ENCODE data around the gene PROZ.
"Not testable (repeated sequence)": the region's sequence is repeated elsewhere in the genome, so short reads cannot be mapped to it uniquely, and the experiment has no call there.

Gene PROZ

DNA sequence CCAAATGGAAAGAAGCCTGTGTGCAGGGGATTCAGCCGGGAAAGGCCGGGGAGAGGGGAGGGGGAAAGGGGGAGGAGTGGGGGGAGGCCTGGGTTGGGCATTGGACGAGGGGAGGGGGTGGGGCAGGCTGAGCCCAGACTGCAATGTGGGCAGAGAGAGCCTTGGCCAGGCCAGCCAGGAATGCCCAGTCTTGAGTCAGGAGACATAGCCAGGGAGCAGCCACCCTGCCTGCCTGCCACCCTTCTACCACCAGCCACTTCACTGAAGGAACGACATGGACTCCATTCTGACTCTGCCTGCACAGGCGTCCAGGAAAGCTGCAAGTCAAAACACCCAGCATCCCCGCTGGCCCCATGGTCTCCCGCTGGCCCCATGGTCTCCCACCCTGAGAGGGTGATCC lies 498 bp downstream of the PROZ start:
- DNase-seq: no peak

DNA sequence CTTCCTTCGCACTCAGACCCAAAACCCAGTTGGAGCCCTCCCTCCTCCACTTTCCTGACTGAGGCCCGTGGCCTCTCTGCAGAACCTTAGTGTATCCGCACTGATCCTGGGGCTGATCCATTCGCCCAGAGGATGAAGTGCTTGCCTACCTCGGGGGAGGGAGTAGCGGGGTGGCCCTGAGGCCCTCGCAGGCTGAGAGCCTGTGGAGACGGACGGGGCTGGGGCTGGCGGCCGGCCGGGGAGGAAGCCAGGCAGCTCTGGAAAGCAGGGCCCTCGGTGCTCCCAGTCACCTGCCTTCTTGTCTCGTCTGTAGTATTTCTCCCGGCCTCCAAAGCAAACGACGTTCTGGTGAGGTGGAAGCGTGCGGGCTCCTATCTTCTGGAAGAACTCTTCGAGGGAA lies 1.3 kb downstream of the PROZ start:
- DNase-seq: no peak

DNA sequence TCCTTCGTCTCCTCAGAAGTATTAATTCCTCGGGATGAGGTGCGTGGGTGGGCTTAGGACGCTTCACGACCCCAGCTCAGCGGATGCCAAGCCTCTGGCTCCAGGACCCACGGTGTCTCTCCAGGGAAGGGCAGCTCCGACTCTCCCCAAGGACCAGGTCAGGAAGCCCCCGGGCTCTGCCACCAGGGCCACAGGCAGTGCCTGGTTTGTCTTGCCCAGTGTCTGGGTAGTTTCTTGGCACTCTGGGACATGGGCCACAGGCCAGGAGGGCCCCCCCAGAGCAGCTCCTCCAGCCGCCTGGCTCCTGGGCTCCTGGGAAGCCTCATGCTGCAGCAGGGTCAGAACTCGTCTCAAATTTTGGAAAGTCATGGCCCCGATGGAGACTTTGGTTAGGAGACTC lies 2.5 kb downstream of the PROZ start:
- no peak for DNase-seq

DNA sequence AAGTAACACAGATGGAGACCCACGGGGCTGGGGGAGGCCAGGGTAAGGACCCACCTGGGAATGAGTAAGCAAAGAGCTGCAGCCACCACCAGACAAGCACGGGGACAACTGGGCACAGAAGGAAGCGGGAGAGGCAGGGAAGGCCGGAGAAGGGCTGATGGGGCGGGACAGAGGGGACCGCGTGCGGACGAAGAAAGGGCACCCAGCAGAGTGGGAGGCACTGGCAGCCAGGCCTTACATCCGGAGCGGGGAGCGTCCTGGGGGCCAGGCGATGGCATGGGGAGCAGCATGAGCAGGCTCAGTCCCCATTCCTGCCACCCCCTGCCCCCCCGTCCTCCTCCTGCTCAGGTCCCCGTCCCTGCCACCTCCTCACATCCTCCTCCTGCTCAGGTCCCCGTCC lies 3.0 kb downstream of the PROZ start:
- no peak for DNase-seq

DNA sequence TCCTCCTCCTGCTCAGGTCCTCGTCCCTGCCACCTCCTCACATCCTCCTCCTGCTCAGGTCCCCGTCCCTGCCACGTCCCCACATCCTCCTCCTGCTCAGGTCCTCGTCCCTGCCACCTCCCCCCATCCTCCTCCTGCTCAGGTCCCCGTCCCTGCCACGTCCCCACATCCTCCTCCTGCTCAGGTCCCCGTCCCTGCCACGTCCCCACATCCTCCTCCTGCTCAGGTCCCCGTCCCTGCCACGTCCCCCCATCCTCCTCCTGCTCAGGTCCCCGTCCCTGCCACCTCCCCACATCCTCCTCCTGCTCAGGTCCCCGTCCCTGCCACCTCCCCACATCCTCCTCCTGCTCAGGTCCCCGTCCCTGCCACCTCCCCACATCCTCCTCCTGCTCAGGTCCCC lies 3.5 kb downstream of the PROZ start:
- not testable (repeated sequence) for DNase-seq

DNA sequence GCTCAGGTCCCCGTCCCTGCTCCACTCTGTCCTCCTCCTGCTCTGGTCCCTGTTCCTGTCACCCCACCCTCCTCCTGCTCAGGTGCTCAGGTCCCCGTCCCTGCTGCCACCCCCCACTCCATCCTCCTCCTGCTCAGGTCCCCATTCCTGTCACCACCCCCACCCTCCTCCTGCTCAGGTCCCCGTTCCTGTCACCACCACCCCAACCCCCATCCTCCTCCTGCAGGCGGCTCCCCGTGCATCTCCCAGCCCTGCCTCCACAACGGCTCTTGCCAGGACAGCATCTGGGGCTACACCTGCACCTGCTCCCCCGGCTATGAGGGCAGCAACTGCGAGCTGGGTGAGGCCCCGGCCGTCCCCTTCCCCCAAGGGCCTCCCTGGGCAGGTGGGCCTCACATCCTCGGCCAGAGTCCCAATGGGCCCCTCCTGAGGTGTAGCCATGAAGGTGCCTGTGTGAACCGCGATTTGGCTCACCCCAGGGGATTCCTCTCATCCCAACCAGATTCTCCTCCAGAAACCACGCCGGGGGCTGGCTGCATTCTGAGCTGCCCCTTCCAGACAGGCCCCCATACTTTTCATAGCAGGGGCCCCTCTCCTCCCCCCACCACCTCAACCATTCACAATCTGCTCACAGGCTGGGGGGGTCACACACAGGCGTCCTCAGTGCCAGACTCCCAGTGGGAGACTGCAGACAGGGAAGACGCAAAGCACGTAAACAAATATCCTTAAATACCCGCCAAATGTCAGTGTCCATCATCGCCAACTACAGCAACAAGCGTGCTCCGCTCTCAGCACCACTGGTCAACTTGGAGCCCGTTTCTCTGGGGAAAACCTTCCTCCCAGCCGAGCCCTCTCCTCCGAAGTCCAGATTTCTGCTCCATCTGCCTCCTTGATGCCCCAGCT lies 4.6 kb downstream of the PROZ start:
- no peak for DNase-seq

DNA sequence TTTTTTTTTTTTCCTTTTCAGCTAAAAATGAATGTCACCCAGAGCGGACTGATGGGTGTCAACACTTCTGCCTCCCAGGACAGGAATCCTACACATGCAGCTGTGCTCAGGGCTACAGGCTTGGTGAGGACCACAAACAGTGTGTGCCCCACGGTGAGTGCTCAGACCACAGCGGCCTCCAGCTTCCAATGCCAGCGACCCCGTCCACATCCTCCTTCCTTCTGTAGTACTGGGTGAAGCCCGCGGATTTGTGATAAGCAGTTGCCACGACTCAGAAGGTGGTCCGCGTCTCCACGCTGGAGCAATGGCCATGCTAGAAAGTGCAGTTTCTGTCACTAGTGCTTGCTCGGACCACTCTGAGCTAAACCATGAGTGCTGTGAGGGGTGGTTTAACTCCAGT lies 6.0 kb downstream of the PROZ start:
- DNase-seq: no peak

DNA sequence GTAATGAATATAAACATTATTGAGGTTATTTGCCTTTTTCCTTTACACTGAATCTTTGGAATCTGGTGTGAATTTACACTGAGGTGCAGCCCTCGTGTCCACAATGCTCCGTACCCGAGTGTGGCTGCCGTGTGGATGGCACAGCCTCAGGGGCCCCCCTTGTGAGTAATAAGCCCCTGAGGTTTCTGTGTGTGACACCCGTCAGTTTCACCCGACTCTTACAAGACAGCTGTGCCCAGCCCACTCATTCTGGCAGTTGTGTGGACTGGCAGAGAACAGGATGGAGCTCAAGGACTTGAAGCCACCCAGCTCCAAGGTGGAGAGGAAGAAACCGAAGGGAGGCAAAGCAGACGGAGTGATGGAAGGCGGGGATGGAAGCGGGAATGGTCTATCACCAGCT lies 7.8 kb downstream of the PROZ start:
- no peak for DNase-seq

DNA sequence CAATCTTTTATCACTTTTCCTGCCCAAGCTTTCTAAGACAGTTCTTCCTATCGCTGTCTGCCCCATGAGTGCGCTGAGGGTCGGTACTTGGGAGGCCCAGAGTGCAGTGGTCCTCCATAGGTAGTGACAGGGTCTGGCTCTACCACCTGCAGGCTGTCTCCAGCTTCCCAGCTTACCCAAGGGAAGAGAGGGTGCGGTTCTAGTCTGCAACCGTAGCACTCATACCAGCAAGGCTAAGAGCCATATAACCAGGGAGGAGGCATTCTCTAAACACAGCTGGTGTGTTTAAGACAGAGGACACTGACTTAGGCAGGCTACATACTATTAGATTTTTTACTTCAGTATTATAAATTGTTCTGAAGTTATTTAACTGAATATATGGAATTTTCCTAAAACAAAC lies 8.2 kb downstream of the PROZ start:
- no peak for DNase-seq

DNA sequence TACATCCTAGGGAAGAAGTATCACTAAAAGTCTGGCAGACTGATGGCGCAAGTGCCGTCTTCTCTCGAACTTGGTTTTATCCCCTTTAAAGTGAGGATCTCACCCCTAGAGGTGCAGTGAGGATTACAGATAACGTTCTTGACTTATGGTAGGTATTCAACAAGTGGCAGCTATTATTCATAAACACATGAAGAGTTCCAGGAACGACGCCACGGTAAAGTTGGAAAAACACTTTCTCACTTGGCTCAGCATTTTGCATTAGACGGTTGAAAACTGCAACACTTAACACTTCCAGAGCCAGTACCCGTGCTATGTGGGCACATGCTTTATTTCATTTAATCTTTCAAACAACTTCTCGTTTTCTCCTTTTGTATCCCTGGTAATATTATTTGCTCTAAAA lies 8.7 kb downstream of the PROZ start:
- DNase-seq: no peak

DNA sequence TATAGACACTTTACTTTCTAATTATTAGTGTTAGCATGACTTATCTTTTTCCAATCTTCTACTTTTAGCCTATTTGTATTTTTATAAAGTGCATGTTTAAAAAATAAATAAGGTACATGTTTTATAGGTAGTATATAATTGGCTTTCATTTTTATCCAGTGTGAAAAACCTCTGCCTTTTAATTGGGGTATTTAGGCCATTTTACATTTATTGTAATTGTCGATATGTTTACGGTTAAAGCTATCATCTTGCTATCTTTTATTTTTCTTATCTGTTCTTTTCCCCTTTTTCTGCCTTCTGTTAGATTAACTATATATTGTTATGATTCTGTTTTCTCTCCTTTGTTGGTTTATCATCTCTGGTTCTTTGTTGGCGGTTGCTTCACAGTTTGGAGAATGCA lies 9.1 kb downstream of the PROZ start:
- no peak for DNase-seq

DNA sequence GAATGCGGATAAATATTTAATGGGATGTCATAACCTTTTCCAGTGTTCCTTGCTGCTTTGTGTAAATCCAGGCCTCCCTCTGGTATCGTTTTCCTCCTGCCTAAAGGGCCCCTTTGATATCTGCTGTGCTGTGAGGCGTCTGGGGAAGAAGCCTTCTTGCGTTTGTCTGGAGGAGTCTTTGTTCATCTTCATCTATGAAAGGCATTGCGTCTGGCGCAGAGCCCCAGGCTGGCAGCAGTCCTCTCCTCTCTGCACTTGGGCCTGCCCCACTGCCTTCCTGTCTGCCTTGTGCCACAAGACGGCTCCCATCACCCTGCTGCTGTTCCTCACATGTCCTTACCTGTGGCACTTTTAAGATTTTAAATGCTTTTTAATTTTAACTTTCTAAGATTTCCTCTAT lies 9.8 kb downstream of the PROZ start:
- DNase-seq: no peak

DNA sequence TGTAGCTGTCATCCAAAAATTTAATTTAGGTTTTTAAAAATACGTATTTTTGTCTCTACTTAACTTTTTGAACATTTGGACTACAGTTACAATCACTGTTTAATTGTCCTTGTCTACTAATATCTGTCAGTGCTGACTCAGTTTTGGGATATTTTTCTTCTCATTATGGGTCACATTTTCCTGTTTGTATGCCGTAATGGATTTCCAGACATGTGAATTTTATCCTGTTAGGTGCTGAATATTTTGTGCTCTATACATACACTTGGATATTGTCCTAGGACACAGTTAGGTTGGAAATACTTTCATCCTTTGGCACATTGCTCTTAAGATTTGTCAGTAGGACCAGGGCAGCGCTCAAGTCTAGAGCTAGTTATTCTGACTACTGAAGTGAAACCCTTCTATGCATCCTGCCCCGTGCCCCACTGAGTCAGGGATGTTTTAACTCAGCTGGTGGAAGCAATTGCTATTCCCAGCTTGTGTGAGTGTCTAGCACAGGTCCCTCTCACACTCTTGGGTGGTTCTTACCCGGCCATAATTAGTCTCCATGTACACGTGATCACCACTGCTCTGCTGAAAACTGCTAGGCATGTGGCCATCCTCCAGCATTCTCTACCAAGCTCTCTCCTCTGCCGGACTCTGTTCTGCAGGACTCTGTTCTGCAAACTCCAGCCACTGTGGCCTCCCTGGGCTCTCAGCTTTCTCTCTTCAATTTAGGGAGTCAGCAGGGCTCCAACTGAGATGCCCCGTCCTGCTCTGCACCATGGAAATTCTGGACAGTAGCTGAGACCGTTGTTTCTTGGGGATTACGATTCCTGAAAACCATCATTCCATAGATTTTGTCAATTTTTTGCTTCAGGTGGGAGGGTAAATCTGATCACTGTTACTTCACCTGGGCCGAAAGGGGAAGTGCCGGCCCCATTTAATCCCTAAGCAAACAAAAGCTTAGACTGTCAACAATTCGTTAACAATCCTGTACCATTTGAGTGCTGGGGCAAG lies 11.1 kb downstream of the PROZ start:
- no peak for DNase-seq

DNA sequence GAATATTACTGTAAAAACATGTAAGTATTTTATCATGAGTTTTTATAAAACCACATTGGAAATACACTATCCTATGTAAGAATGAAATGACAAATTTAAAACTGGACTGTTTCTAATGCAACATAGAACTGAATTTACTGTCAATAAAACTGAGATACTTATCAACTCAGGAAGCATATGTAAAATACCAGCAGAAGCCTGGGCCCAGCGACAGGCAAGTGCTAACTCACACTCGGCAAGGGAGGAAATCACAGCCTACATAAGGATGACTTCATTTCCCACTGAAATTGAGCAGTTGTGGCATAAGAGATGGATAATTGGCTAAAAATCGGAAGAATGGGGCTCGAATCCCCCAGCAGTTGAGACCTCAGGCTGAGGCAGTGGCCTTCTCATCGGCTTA lies 12.1 kb downstream of the PROZ start:
- DNase-seq: no peak

DNA sequence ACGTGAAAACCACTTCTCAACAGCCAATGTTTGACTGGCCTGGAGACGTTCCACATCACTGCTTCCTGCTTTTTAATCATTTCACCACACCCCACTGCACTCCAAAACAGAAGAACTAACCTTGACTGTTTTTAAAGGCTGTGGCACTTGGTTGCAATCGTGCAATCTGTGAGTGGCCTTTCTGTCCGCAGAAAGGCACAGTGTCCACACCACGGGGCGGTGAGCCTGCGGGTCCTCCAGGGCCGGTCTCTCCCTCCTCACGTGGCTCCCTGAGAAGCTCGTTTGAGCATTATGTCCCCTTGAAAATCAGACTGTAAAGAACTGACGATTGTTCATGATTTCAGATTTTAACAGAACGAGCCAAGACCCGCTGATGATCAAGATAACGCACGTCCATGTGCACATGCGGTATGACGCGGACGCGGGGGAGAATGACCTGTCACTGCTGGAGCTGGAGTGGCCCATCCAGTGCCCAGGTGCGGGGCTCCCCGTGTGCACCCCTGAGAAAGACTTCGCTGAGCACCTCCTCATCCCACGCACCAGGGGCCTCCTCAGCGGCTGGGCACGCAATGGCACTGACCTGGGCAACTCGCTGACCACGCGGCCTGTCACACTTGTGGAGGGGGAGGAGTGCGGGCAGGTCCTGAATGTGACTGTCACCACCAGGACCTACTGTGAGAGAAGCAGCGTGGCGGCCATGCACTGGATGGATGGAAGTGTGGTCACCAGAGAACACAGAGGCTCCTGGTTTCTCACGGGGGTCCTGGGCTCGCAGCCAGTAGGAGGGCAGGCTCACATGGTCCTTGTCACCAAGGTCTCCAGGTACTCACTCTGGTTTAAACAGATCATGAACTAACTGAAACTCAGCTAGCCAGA lies 13.0 kb downstream of the PROZ start:
- DNase-seq: no peak

DNA sequence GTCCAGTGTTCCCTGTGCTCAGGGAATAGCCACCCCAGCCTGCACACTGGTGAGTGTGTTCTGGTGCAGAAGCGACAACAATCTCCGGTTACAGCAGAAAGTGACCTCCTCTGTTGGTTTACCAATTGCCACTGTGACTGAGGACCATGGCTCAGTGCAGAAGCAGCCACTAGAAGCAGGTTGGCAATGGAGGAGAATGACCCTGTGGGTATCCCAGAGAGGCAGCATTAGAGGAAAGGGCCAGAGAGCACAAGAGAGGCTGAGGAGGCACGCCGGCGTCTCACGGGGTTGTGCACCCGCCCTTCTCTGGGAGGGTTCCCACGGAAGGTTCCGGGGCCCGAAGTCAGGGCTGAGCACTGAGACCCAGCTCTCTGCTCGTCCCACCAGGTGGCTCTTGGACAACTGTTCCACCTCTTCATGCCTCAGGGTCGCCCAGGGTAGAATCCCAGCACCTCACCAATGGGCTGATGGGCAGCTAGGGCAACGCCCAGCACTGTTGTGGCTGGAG lies 14.0 kb downstream of the PROZ start:
- no peak for DNase-seq

DNA sequence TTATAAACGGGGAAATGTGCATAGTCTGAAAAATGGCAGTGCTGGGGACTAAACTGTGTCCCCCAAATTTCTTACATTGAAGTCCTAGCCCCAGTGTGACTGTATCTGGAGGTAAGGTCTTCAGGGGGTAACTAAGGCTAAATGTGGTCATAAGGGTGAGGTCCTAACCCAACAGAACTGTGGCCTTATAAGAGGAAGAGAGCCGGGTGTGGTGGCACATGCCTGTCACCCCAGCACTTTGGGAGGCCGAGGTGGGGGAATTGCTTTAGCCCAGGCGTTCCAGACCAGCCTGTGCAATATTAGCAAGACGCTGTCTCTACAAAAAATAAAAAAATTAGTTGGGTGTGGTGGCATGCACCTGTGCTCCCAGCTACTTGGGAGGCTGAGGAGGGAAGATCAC lies 17.8 kb downstream of the PROZ start:
- DNase-seq: no peak

DNA sequence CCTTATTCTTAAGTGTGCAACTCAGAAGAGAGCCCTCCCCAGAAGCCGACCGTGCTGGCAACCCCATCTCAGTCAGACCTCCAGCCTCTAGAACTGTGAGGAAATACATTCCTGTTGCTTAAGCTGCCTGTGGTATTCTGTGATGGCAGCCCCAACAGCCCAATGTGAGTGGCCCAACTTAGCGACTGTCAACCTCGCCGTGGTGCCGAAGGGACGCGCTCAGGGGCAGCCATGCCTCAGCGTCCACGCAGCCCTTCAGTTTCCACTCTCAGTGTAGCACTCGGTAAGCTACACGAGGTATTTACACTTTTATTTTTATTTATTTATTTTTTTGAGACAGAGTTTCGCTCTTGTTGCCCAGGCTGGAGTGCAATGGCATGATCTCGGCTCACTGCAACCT lies 18.4 kb downstream of the PROZ start:
- DNase-seq: no peak

DNA sequence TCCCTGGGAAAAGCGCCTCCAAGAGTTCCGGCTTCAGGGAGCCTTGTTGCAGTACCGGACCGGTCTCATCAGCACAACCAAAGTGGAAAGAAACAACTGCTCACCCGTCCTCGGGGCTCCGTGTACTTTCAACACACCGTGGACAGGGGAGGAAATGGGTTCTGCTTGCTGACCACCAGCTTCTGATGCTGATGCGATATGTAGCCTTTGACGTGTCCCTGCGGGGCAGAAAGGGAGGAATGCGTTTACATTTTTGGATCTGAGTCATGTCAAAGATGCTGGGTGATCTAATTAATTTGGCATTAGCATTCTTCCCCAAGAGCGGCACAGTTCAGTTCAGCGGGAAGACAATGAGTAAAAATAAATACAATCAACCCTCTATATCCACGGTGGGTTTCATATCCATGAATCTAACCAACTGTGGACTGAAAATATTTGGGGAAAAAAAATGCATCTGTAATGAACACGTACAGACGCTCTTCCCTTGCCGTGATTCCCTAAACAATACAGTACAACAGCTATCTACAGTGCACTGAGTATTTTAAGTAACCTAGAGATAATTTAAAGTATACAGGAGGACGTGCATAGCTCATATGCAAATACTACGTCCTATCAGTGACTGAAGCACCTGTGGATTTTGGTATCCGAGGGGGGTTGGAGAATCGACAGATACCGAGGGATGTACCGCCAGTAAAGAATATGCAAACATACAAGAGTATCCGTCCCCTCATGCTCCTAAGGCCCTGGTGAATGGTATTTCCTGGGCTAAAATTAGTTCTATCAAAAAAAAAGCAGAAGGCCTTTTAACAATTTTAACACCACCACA lies 19.8 kb downstream of the PROZ start:
- no peak for DNase-seq

DNA sequence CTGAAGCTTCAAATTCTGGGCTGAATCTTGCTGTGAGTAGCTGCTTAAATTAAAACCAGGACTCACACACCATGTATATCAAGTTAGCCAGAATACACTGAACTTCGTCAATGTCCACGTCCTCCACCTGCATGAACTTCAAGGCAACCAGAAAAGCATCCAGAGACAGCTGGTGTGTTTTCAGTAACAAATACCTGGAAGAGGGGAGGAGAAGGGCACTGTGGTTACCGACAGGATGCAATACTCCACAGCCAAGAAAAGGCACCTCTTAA lies 20.4 kb downstream of the PROZ start:
- DNase-seq: no peak

DNA sequence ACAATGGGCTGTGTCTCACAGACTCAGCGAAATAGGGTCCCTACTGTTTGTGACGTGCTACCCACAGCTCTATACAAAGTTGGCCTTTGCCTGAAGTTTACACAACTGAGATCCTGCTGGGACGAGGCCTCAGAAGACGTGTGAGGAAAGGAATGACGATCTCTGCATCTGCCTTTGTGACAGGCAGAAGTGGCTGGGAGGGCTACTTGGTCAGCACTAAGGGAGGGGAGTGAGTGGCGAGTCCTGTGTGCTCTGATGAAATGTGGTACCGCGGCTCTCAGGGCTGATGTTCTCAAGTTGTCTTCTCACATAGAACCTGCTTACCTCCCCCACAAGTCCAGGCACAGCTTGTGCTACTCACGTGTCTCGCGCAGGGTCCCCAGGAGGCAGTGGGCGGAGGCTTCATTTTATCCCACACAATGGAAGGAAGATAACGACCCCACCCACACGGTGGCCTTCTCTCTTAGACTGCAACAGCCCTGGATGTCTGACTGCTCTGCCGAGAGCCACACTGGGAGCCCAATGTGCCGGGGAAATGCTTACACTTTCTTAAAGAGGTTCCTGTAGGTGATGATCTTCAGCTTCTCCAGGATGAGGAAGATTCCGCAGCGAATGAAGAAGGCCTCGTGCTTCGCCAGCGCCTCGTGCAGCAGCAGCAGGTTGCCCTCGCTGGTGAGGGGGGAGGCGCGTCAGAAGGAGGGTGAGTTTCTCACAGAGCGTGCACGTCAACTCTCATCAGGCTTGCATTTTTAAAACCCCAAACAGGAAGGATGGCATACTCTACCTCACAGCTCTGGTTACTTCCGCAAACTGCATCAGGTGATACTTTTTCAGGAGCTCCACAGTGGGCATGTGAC lies 21.2 kb downstream of the PROZ start:
- DNase-seq: no peak

Measured in NCI-H1105 treated with DMSO at 0.1 percent for 48 hours (cell line).